Activated CD4-positive, CD25-positive, alpha-beta regulatory T cell treated with anti-CD3 and anti-CD28 coated beads, Interleukin-2, amount 50 U/mL, for 72 hours (primary cell): Measurements from ENCODE around the gene RBM27.
"Not testable (repeated sequence)": the region's sequence is repeated elsewhere in the genome, so short reads cannot be mapped to it uniquely, and the experiment has no call there.

Experiments used
- DNase-seq: peaks from one replicate; pipeline ENCODE4 v3.0.0; 2021

Gene RBM27

GRCh38 chr5:146203011-146203871 is at the start of gene RBM27:
RBM27 (plus strand) TSS chr5:146203605; CDS start chr5:146203766, 161 bp downstream.
- peak; percentile 97 for DNase-seq

GRCh38 chr5:146158255-146158654 is 45.1 kb upstream of the RBM27 start:
- DNase-seq, result no peak

GRCh38 chr5:146164382-146164781 is 39.0 kb upstream of the RBM27 start:
- DNase-seq, result no peak

- no peak for DNase-seq
Measured at GRCh38 chr5:146165460-146165859, 37.9 kb upstream of the RBM27 start.

GRCh38 chr5:146165903-146166302 is 37.5 kb upstream of the RBM27 start:
- no peak for DNase-seq

GRCh38 chr5:146169076-146169475 is 34.3 kb upstream of the RBM27 start:
- DNase-seq, result no peak

- DNase-seq, result not testable (repeated sequence)
Measured at GRCh38 chr5:146173049-146173448, 30.4 kb upstream of the RBM27 start.

- no peak for DNase-seq
Measured at GRCh38 chr5:146173597-146173996, 29.8 kb upstream of the RBM27 start.

- no peak for DNase-seq
Measured at GRCh38 chr5:146176805-146177204, 26.6 kb upstream of the RBM27 start.

GRCh38 chr5:146179696-146180095 is 23.7 kb upstream of the RBM27 start:
- DNase-seq, result no peak

- not testable (repeated sequence) for DNase-seq
Measured at GRCh38 chr5:146183403-146183802, 20.0 kb upstream of the RBM27 start.

GRCh38 chr5:146185161-146185560 is 18.2 kb upstream of the RBM27 start:
- no peak for DNase-seq

- no peak for DNase-seq
Measured at GRCh38 chr5:146188358-146188757, 15.0 kb upstream of the RBM27 start.

GRCh38 chr5:146192571-146193043 is 10.8 kb upstream of the RBM27 start:
- DNase-seq, result no peak

GRCh38 chr5:146193285-146193684 is 10.1 kb upstream of the RBM27 start:
- DNase-seq, result no peak

GRCh38 chr5:146194997-146195396 is 8.4 kb upstream of the RBM27 start:
- DNase-seq, result not testable (repeated sequence)

- DNase-seq, result no peak
Measured at GRCh38 chr5:146196459-146197048, 6.9 kb upstream of the RBM27 start.

GRCh38 chr5:146199176-146199815 is 4.1 kb upstream of the RBM27 start:
- DNase-seq, result no peak

- DNase-seq, result not testable (repeated sequence)
Measured at GRCh38 chr5:146201795-146202194, 1.6 kb upstream of the RBM27 start.

GRCh38 chr5:146203872-146204192 is 427 bp downstream of the RBM27 start:
- no peak for DNase-seq

- DNase-seq, result no peak
Measured at GRCh38 chr5:146205499-146206202, 2.2 kb downstream of the RBM27 start.

GRCh38 chr5:146206257-146206656 is 2.9 kb downstream of the RBM27 start:
- DNase-seq, result no peak

GRCh38 chr5:146208916-146209522 is 5.6 kb downstream of the RBM27 start:
- DNase-seq, result no peak
